MM.1S (cell line): ENCODE results near the gene NR5A2.

ENCODE experiments used
- DNase-seq: peaks from one replicate; pipeline ENCODE4 v3.0.0-alpha.2; 2015
- H2AFZ ChIP-seq: fragments of 300-600 bp; sonication (generic); 2 replicates; pipeline ENCODE4 v1.6.0; 2016; ENCODE audit warnings: antibody characterized with exemption, low read length
- H3F3A ChIP-seq: fragments of 300-600 bp; sonication (generic); 2 replicates; pipeline ENCODE4 v1.6.1; 2016; ENCODE audit warnings: mild to moderate bottlenecking, antibody characterized with exemption, low read length, moderate library complexity, mixed read lengths; ENCODE audit not compliant: insufficient read depth
- H3K27ac ChIP-seq: fragments of 300-600 bp; sonication (generic); 2 replicates; pipeline ENCODE4 v1.5.1; 2016; ENCODE audit warnings: mild to moderate bottlenecking, low read length
- H3K27me3 ChIP-seq: fragments of 300-600 bp; sonication (generic); replicated peaks from 2 replicates; pipeline ENCODE4 v1.6.0; 2016; ENCODE audit warnings: low read length; ENCODE audit not compliant: insufficient read depth
- H3K36me3 ChIP-seq: fragments of 300-600 bp; sonication (generic); replicated peaks from 2 replicates; pipeline ENCODE4 v1.6.1; 2016; ENCODE audit warnings: mild to moderate bottlenecking, low read length, mixed read lengths; ENCODE audit not compliant: insufficient read depth
- H3K4me1 ChIP-seq: fragments of 300-600 bp; sonication (generic); 2 replicates; pipeline ENCODE4 v1.6.1; 2016; ENCODE audit warnings: low read length, mixed read lengths
- H3K4me2 ChIP-seq: fragments of 300-600 bp; sonication (generic); 2 replicates; pipeline ENCODE4 v1.6.0; 2016; ENCODE audit warnings: low read depth, low read length
- H3K4me3 ChIP-seq: fragments of 300-600 bp; sonication (generic); 2 replicates; pipeline ENCODE4 v1.5.1; 2016; ENCODE audit warnings: low read length, mixed read lengths
- H3K79me2 ChIP-seq: fragments of 300-600 bp; sonication (generic); 2 replicates; pipeline ENCODE4 v1.6.1; 2016; ENCODE audit warnings: mixed run types, low read length, mixed read lengths
- H3K9ac ChIP-seq: fragments of 300-600 bp; sonication (generic); 2 replicates; pipeline ENCODE4 v1.6.1; 2016; ENCODE audit warnings: low read length, mixed read lengths
- H3K9me2 ChIP-seq: fragments of 300-600 bp; sonication (generic); replicated peaks from 2 replicates; pipeline ENCODE4 v1.6.1; 2016; ENCODE audit warnings: mild to moderate bottlenecking, low read length, mixed read lengths; ENCODE audit not compliant: insufficient read depth
- H3K9me3 ChIP-seq: fragments of 300-600 bp; sonication (generic); replicated peaks from 2 replicates; pipeline ENCODE4 v1.6.1; 2016; ENCODE audit warnings: mild to moderate bottlenecking, low read length, mixed read lengths; ENCODE audit not compliant: insufficient read depth
- H4K20me1 ChIP-seq: fragments of 300-600 bp; sonication (generic); 2 replicates; pipeline ENCODE4 v1.6.1; 2016; ENCODE audit warnings: mild to moderate bottlenecking, low read length, moderate library complexity, mixed read lengths; ENCODE audit not compliant: insufficient read depth
- EZH2 ChIP-seq: fragments of 300-600 bp; sonication (generic); optimal IDR thresholded peaks from 2 replicates; pipeline ENCODE3; 2017; ENCODE audit warnings: low read depth, mild to moderate bottlenecking, antibody characterized with exemption, low read length, mixed read lengths
- EZH2phosphoT487 ChIP-seq: fragments of 300-600 bp; sonication (generic); IDR thresholded peaks from 2 replicates; pipeline ENCODE4 v1.6.1; 2018; ENCODE audit warnings: antibody characterized with exemption, low read length
- TF ChIP-seq, protein P1 (sequence below): fragments of 300-600 bp; sonication (generic); IDR thresholded peaks from 2 replicates; pipeline ENCODE4 v1.5.1; 2016; ENCODE audit warnings: antibody characterized with exemption, low read length, mixed read lengths

Gene NR5A2

DNA sequence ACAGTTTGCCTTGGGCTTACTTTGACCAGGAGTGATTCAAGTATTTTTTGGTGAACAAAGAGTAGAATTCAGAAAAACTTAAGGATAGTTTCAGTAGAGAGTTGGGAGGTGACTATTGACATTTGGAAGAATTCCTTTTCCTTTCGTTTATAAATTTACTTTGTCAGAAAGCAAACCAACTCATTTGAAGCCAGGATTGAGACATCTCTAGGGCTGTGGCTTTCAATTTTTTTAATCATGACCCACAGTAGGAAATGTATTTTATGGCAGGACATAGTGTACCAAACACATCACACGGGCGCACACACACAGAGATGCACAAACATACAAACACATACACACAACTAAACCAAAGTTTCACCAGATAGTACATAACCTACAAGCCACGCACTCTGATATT, 24.1 kb downstream of the NR5A2 start:
- Histone ChIP-seq H3K9me2 (no peaks in the 10 kb centered on the region), H4K20me1 (no peaks in the 10 kb centered on the region)

DNA sequence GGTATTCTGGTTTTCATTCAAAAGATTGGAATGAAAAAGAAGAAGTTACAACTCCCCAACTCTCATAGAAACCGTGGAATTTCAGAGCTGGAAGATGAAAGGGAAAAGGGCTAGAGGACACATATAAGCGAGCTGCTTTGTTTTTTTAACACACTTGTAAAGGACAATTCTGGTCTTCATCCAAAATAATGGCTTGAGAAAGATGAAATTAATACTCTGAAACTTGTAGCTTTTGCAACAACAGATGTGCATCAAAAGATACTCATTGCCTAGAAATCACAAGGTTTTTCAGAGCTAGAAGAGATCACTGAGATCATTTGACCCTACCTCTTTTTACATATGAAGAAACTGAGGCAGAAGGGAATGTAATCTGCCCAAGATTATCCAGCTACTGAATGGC, 25.6 kb downstream of the NR5A2 start:
- H3K9ac ChIP-seq: no peak overlapping the region
- no peaks in the 10 kb centered on the region for H3K79me2 ChIP-seq
- no peak overlapping the region for H3K27ac ChIP-seq
- H3K9me2 ChIP-seq: no peaks in the 10 kb centered on the region
- DNase-seq: no peak
- TF ChIP-seq EZH2: no peak
- no peak for TF ChIP-seq EZH2phosphoT487
- TF ChIP-seq, protein P1, sequence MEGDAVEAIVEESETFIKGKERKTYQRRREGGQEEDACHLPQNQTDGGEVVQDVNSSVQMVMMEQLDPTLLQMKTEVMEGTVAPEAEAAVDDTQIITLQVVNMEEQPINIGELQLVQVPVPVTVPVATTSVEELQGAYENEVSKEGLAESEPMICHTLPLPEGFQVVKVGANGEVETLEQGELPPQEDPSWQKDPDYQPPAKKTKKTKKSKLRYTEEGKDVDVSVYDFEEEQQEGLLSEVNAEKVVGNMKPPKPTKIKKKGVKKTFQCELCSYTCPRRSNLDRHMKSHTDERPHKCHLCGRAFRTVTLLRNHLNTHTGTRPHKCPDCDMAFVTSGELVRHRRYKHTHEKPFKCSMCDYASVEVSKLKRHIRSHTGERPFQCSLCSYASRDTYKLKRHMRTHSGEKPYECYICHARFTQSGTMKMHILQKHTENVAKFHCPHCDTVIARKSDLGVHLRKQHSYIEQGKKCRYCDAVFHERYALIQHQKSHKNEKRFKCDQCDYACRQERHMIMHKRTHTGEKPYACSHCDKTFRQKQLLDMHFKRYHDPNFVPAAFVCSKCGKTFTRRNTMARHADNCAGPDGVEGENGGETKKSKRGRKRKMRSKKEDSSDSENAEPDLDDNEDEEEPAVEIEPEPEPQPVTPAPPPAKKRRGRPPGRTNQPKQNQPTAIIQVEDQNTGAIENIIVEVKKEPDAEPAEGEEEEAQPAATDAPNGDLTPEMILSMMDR: no peak
- no peaks in the 10 kb centered on the region for H3K36me3 ChIP-seq
- H3K27me3 ChIP-seq: no peaks in the 10 kb centered on the region
- H3K9me3 ChIP-seq: no peaks in the 10 kb centered on the region
- no peaks in the 10 kb centered on the region for H3F3A ChIP-seq
- no peaks in the 10 kb centered on the region for H3K4me1 ChIP-seq
- no peak overlapping the region for H3K4me3 ChIP-seq
- no peak overlapping the region for H3K4me2 ChIP-seq
- H4K20me1 ChIP-seq: no peaks in the 10 kb centered on the region
- H2AFZ ChIP-seq: no peak overlapping the region

More for the DNA sequence above, 24.1 kb downstream of the NR5A2 start:
- Histone ChIP-seq H3K9me3 (no peaks in the 10 kb centered on the region), H3K9ac (no peak overlapping the region), H3K4me2 (no peak overlapping the region), H2AFZ (no peak overlapping the region), H3K4me3 (no peak overlapping the region), H3K4me1 (no peaks in the 10 kb centered on the region), H3K79me2 (no peaks in the 10 kb centered on the region), H3K27me3 (no peaks in the 10 kb centered on the region), H3K27ac (no peak overlapping the region), H3K36me3 (no peaks in the 10 kb centered on the region), H3F3A (no peaks in the 10 kb centered on the region)
- no peak for DNase-seq
- TF ChIP-seq EZH2: no peak
- TF ChIP-seq, protein P1: no peak
- no peak for TF ChIP-seq EZH2phosphoT487

- H3F3A ChIP-seq: no peaks in the 10 kb centered on the region
- H3K9me3 ChIP-seq: no peaks in the 10 kb centered on the region
- no peaks in the 10 kb centered on the region for H3K4me1 ChIP-seq
- no peaks in the 10 kb centered on the region for H4K20me1 ChIP-seq
- DNase-seq: no peak
- H3K9ac ChIP-seq: no peak overlapping the region
- H2AFZ ChIP-seq: no peak overlapping the region
- H3K9me2 ChIP-seq: no peaks in the 10 kb centered on the region
- no peak overlapping the region for H3K4me3 ChIP-seq
- no peaks in the 10 kb centered on the region for H3K36me3 ChIP-seq
- H3K4me2 ChIP-seq: no peak overlapping the region
- no peaks in the 10 kb centered on the region for H3K27me3 ChIP-seq
- TF ChIP-seq, protein P1: no peak
- no peak for TF ChIP-seq EZH2phosphoT487
- no peak for TF ChIP-seq EZH2
- H3K27ac ChIP-seq: no peak overlapping the region
- no peaks in the 10 kb centered on the region for H3K79me2 ChIP-seq
Observed at GRCh38 chr1:200053646-200054045, 26.1 kb downstream of the NR5A2 start.

- Histone ChIP-seq H3K4me2 (no peak overlapping the region), H3K27ac (no peak overlapping the region), H3K4me3 (no peak overlapping the region), H3F3A (no peaks in the 10 kb centered on the region), H4K20me1 (no peaks in the 10 kb centered on the region), H3K9me2 (no peaks in the 10 kb centered on the region), H2AFZ (no peak overlapping the region), H3K4me1 (no peaks in the 10 kb centered on the region), H3K36me3 (no peaks in the 10 kb centered on the region), H3K27me3 (no peaks in the 10 kb centered on the region), H3K9me3 (no peaks in the 10 kb centered on the region), H3K9ac (no peak overlapping the region), H3K79me2 (no peaks in the 10 kb centered on the region)
- TF ChIP-seq EZH2: no peak
- TF ChIP-seq EZH2phosphoT487: no peak
- TF ChIP-seq, protein P1: no peak
- no peak for DNase-seq
Observed at GRCh38 chr1:200058341-200058740, 30.8 kb downstream of the NR5A2 start.
